ENCODE data around the gene FGFBP3. TPM values are rescaled to one million over a fixed set of nuclear protein-coding genes. Genes with fewer than 3 reads are reported as not detected.

The FGFBP3 gene
- total and polyA plus RNA-seq, 10 donors, result 0.59 to 2.0 (median 1.1) TPM

DNA sequence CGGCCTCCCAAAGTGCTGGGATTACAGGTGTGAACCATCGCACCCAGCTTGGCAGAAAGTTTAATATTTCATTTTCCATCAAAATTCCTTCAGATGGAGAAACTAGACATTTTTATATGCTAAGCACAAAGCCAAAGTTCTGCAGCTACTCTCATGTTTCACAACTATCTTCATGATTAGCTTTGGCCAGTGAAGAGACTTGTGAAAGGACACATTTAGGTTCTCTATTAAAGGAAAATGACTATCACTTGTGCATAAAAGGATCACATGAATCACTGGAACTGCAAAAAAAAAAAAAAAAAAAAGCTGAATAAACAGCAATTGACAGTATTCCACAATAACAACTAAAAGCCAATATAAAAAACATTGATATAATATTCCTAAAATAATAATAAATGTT is 16.2 kb downstream of the FGFBP3 start:
- intact Hi-C loops (cut with DNase I; ENCODE audit: low total_unique reads), result no loop called here
- H3K36me3 ChIP-seq, result no peaks in the 10 kb centered on the region
- H3K9me3 ChIP-seq, result no peaks in the 10 kb centered on the region
- H3K4me1 ChIP-seq, result peaks cover 1 to 5% (median 3%) of the 10 kb centered on the region in 6 donors
- 95 to 100% (median 98%) methylated on average over 2 of the region's 2 CpGs for WGBS, 5 donors
- peaks cover 0 to 22% (median 4%) of the 10 kb centered on the region in 7 donors for H3K27me3 ChIP-seq (replicated peaks in 1 of 7)
- DNase-seq, result no peak
- no peak for TF ChIP-seq POLR2AphosphoS5 (IDR thresholded peaks at IDR 0.05)
- TF ChIP-seq, protein P1, sequence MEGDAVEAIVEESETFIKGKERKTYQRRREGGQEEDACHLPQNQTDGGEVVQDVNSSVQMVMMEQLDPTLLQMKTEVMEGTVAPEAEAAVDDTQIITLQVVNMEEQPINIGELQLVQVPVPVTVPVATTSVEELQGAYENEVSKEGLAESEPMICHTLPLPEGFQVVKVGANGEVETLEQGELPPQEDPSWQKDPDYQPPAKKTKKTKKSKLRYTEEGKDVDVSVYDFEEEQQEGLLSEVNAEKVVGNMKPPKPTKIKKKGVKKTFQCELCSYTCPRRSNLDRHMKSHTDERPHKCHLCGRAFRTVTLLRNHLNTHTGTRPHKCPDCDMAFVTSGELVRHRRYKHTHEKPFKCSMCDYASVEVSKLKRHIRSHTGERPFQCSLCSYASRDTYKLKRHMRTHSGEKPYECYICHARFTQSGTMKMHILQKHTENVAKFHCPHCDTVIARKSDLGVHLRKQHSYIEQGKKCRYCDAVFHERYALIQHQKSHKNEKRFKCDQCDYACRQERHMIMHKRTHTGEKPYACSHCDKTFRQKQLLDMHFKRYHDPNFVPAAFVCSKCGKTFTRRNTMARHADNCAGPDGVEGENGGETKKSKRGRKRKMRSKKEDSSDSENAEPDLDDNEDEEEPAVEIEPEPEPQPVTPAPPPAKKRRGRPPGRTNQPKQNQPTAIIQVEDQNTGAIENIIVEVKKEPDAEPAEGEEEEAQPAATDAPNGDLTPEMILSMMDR (IDR thresholded peaks at IDR 0.05 in 8 of 11, conservative IDR thresholded peaks at IDR 0.05 in 3 of 11), result no peak
- TF ChIP-seq POLR2A (IDR thresholded peaks at IDR 0.05), result no peak
- H3K27ac ChIP-seq, result no peak overlapping the region
- no peak overlapping the region for H3K4me3 ChIP-seq

DNA sequence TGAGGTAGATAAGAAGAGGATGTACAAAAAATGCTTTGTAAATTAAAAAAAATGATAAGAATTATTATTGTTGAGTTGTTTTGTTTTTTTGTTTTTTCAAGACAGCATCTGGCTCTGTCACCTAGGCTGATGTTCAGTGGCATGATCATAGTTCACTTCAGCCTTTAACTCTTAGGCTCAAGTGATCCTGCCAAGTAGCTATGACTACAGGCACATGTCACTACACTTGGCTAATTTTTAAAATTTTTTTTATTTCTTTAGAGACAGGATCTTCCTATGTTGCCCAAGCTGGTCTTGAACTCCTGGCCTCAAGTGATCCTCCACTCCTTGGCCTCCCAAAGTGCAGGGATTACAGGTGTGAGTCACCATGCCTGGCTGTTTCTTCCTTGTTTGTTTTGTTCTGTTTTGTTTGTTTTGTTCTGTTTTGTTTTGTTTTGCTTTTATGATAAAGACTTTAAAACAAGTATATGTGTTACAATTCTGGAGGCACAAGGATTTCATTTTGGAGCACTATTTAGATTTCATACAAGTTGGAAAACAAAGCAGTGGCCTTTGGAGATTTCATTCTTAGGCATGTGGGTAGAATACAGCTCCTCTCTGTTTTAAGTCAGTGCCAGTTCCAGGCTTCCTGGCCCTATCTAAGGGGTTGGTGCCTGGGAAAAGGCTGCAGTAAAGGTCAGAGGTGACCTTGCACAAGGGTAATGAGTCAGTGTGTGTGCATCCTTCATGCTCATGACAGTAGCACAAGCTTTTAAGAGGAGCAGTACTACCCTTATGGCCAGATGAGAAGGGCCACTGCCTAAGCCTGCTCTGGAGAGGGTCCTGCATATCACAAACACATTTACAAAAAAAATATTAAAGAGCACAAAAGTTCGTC is 17.9 kb downstream of the FGFBP3 start:
- Histone ChIP-seq H3K9me3 (no peaks in the 10 kb centered on the region), H3K27me3 (replicated peaks in 1 of 7) (peaks cover 0 to 38% (median 9%) of the 10 kb centered on the region in 7 donors), H3K36me3 (no peaks in the 10 kb centered on the region), H3K4me1 (peaks cover 8 to 19% (median 13%) of the 10 kb centered on the region in 6 donors), H3K4me3 (no peak overlapping the region), H3K27ac (no peak overlapping the region)
- TF ChIP-seq POLR2AphosphoS5 (IDR thresholded peaks at IDR 0.05) (no peak), POLR2A (IDR thresholded peaks at IDR 0.05) (no peak)
- TF ChIP-seq, protein P1 (IDR thresholded peaks at IDR 0.05 in 8 of 11, conservative IDR thresholded peaks at IDR 0.05 in 3 of 11), result no peak
- DNase-seq, result no peak
- WGBS, 5 donors, result 81 to 100% (median 88%) methylated on average over 1 of the region's 1 CpG
- intact Hi-C loops (cut with DNase I; ENCODE audit: low total_unique reads), result no loop called here

DNA sequence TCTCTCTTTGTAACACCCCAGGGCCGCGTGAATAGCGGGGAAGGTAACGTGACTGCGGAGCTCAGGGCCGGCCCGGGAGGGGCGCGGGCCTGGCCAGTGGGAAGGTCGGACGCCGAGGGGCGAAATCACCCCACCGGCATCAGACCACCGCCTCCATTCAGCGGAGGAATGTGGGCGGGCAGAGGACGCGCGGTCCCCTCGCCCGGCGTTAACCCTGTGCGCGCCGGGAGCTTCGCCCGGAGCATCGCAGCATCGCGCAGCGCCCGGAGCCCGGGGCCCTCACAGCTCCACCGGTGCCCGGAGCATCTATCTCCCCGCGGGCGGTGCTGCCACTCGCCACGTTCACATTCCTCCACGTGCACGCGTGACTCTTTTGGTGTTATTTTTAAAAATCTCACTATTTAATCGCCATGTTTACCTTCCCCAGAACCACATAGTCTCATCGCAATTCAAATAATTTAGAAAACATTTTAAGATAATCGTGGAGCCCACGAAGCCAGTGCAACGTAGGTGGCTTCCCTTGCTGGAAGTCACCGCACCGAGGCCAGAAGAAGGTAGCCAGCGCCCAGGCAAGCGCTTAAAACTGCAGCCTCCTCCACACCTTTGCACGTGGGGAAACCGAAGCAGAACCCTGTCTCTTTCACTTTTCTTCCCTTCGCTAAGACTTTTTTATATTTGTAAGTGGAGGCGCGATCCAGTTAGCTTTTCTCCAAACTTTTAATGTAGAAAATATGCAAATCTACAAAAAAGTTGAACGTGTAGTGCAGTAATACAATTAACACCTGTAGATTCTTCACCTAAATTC is 21.8 kb downstream of the FGFBP3 start:
- no peak overlapping the region for H3K27ac ChIP-seq
- peak; percentile 78 for DNase-seq
- WGBS, 5 donors, result 0 to 3% (median 1%) methylated on average over 31 to 59 of the region's 59 CpGs
- H3K4me1 ChIP-seq, result peaks cover 8 to 20% (median 13%) of the 10 kb centered on the region in 6 donors
- peaks cover 0 to 38% (median 9%) of the 10 kb centered on the region in 7 donors for H3K27me3 ChIP-seq (replicated peaks in 1 of 7)
- peak overlapping the region; percentile 32 to 71 (median 50) for H3K4me3 ChIP-seq
- intact Hi-C loops (cut with DNase I; ENCODE audit: low total_unique reads), result no loop called here
- no peaks in the 10 kb centered on the region for H3K36me3 ChIP-seq
- no peaks in the 10 kb centered on the region for H3K9me3 ChIP-seq
- TF ChIP-seq, protein P1 (IDR thresholded peaks at IDR 0.05 in 8 of 11, conservative IDR thresholded peaks at IDR 0.05 in 3 of 11), result no peak
- peak in 1 of 3 donors; percentile 48 for TF ChIP-seq POLR2AphosphoS5 (IDR thresholded peaks at IDR 0.05)

DNA sequence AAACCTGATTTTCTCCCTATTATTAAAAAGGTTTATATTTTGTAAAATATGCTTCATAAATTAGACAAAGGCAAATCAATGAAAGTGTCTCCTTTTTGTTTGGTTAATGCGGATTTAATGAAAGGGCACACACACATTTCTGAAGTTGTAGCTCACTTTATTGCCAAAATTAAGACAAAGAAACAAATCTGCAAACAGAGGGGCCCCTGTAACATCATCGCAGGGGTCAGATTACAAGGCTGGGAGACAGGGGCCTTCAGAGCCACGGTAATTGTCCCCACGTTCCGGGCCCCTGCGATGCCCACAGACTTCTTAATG is 22.4 kb downstream of the FGFBP3 start:
- Histone ChIP-seq H3K4me1 (peaks cover 8 to 20% (median 13%) of the 10 kb centered on the region in 6 donors), H3K36me3 (no peaks in the 10 kb centered on the region), H3K27ac (no peak overlapping the region), H3K4me3 (peak overlapping the region; percentile 32 to 71 (median 50)), H3K27me3 (replicated peaks in 1 of 7) (peaks cover 0 to 38% (median 9%) of the 10 kb centered on the region in 7 donors), H3K9me3 (peaks cover 0 to 2% (median 0%) of the 10 kb centered on the region in 8 donors)
- no peak for DNase-seq
- intact Hi-C loops (cut with DNase I; ENCODE audit: low total_unique reads), result no loop called here
- TF ChIP-seq POLR2AphosphoS5 (IDR thresholded peaks at IDR 0.05) (no peak), POLR2A (IDR thresholded peaks at IDR 0.05) (no peak)
- TF ChIP-seq, protein P1 (IDR thresholded peaks at IDR 0.05 in 8 of 11, conservative IDR thresholded peaks at IDR 0.05 in 3 of 11), result no peak
- WGBS, 5 donors, result 21 to 29% (median 21%) methylated on average over 6 of the region's 6 CpGs
